ENCODE data around the gene CCDC12.

Gene CCDC12

GRCh38 chr3:47016086-47016933 is 39.8 kb upstream of the CCDC12 start:
- no peak overlapping the region for H3K4ac ChIP-seq (ENCODE audit: low read depth in 1 of 2, low read length in 2 of 2)
- no peak overlapping the region for H3K14ac ChIP-seq (ENCODE audit: low read length in 2 of 2)
- H2BK120ac ChIP-seq (ENCODE audit: low read depth, low read length): no peak overlapping the region
- DNase-seq: no peak
- peak overlapping the region; percentile 64 for H3K27ac ChIP-seq (ENCODE audit: low read length, poor library complexity, severe bottlenecking)
- H2AFZ ChIP-seq (ENCODE audit: low read depth, low read length): no peak overlapping the region
- H3K4me1 ChIP-seq (ENCODE audit: control insufficient read depth, insufficient read depth, low read depth, low read length): peaks cover 24% of the 10 kb centered on the region
- H3K79me1 ChIP-seq (replicated peaks; ENCODE audit: low read length, poor library complexity, severe bottlenecking): peaks cover 33% of the 10 kb centered on the region
- H2BK15ac ChIP-seq (ENCODE audit: low read depth, poor library complexity, severe bottlenecking): no peak overlapping the region
- H3K4me3 ChIP-seq (ENCODE audit: insufficient read depth in 1 of 2, low read depth in 1 of 2, low read length in 2 of 2): no peak overlapping the region
- WGBS: 100% methylated on average over 3 of the region's 4 CpGs
- peak overlapping the region; percentile 29 for H3K9ac ChIP-seq (ENCODE audit: low read length)
- H2BK5ac ChIP-seq (ENCODE audit: low read depth, low read length, poor library complexity, severe bottlenecking): no peak overlapping the region
- H3K36me3 ChIP-seq (ENCODE audit: control insufficient read depth in 1 of 2, insufficient read depth in 2 of 2, low read depth in 1 of 2, low read length in 2 of 2): peaks cover 29 to 66% of the 10 kb centered on the region in 2 experiments
- H4K91ac ChIP-seq (ENCODE audit: low read length): no peak overlapping the region
- H3K23ac ChIP-seq (ENCODE audit: low read length in 2 of 2): no peak overlapping the region
- H4K8ac ChIP-seq (ENCODE audit: low read length): no peak overlapping the region
- no peak overlapping the region for H3K4me2 ChIP-seq (ENCODE audit: low read length, poor library complexity, severe bottlenecking)
- H3K18ac ChIP-seq (ENCODE audit: low read depth in 1 of 2, low read length in 2 of 2): peak overlapping the region in 1 of 2 experiments; percentile 28
- no peak overlapping the region for H2BK12ac ChIP-seq (ENCODE audit: low read length in 2 of 2)
- no peak overlapping the region for H2AK5ac ChIP-seq (ENCODE audit: low read length, severe bottlenecking)
- no peaks in the 10 kb centered on the region for H3K9me3 ChIP-seq (ENCODE audit: control insufficient read depth, low read length)
- no peaks in the 10 kb centered on the region for H3K27me3 ChIP-seq (ENCODE audit: control insufficient read depth in 1 of 2, insufficient read depth in 1 of 2, low read length in 2 of 2)

- Histone ChIP-seq H3K18ac (ENCODE audit: low read depth in 1 of 2, low read length in 2 of 2) (no peak overlapping the region), H3K9ac (ENCODE audit: low read length) (no peak overlapping the region), H3K4me2 (ENCODE audit: low read length, poor library complexity, severe bottlenecking) (no peak overlapping the region), H3K4me3 (ENCODE audit: insufficient read depth in 1 of 2, low read depth in 1 of 2, low read length in 2 of 2) (no peak overlapping the region), H2AFZ (ENCODE audit: low read depth, low read length) (no peak overlapping the region), H2BK15ac (ENCODE audit: low read depth, poor library complexity, severe bottlenecking) (no peak overlapping the region), H3K79me1 (replicated peaks; ENCODE audit: low read length, poor library complexity, severe bottlenecking) (peaks cover 26% of the 10 kb centered on the region), H4K8ac (ENCODE audit: low read length) (no peak overlapping the region), H4K91ac (ENCODE audit: low read length) (no peak overlapping the region), H3K9me3 (ENCODE audit: control insufficient read depth, low read length) (no peaks in the 10 kb centered on the region), H2BK12ac (ENCODE audit: low read length in 2 of 2) (no peak overlapping the region), H2BK120ac (ENCODE audit: low read depth, low read length) (no peak overlapping the region), H3K4ac (ENCODE audit: low read depth in 1 of 2, low read length in 2 of 2) (no peak overlapping the region), H3K23ac (ENCODE audit: low read length in 2 of 2) (peak overlapping the region in 1 of 2 experiments; percentile 50), H3K27ac (ENCODE audit: low read length, poor library complexity, severe bottlenecking) (no peak overlapping the region), H3K4me1 (ENCODE audit: control insufficient read depth, insufficient read depth, low read depth, low read length) (peaks cover 25% of the 10 kb centered on the region), H3K36me3 (ENCODE audit: control insufficient read depth in 1 of 2, insufficient read depth in 2 of 2, low read depth in 1 of 2, low read length in 2 of 2) (peaks cover 39 to 61% of the 10 kb centered on the region in 2 experiments), H3K14ac (ENCODE audit: low read length in 2 of 2) (no peak overlapping the region), H3K27me3 (ENCODE audit: control insufficient read depth in 1 of 2, insufficient read depth in 1 of 2, low read length in 2 of 2) (no peaks in the 10 kb centered on the region), H2AK5ac (ENCODE audit: low read length, severe bottlenecking) (no peak overlapping the region), H2BK5ac (ENCODE audit: low read depth, low read length, poor library complexity, severe bottlenecking) (no peak overlapping the region)
- DNase-seq: no peak
Observed at GRCh38 chr3:47015151-47015550, 38.6 kb upstream of the CCDC12 start.

GRCh38 chr3:47014036-47014435 is 37.5 kb upstream of the CCDC12 start:
- no peak overlapping the region for H3K4ac ChIP-seq (ENCODE audit: low read depth in 1 of 2, low read length in 2 of 2)
- no peak overlapping the region for H2AFZ ChIP-seq (ENCODE audit: low read depth, low read length)
- no peak overlapping the region for H2BK120ac ChIP-seq (ENCODE audit: low read depth, low read length)
- H2BK15ac ChIP-seq (ENCODE audit: low read depth, poor library complexity, severe bottlenecking): no peak overlapping the region
- no peak overlapping the region for H3K14ac ChIP-seq (ENCODE audit: low read length in 2 of 2)
- H3K4me2 ChIP-seq (ENCODE audit: low read length, poor library complexity, severe bottlenecking): no peak overlapping the region
- peaks cover 47 to 50% of the 10 kb centered on the region in 2 experiments for H3K36me3 ChIP-seq (ENCODE audit: control insufficient read depth in 1 of 2, insufficient read depth in 2 of 2, low read depth in 1 of 2, low read length in 2 of 2)
- no peak for DNase-seq
- H3K23ac ChIP-seq (ENCODE audit: low read length in 2 of 2): no peak overlapping the region
- H2BK5ac ChIP-seq (ENCODE audit: low read depth, low read length, poor library complexity, severe bottlenecking): no peak overlapping the region
- H3K27ac ChIP-seq (ENCODE audit: low read length, poor library complexity, severe bottlenecking): no peak overlapping the region
- no peak overlapping the region for H3K4me3 ChIP-seq (ENCODE audit: insufficient read depth in 1 of 2, low read depth in 1 of 2, low read length in 2 of 2)
- H3K79me1 ChIP-seq (replicated peaks; ENCODE audit: low read length, poor library complexity, severe bottlenecking): peaks cover 17% of the 10 kb centered on the region
- H3K9me3 ChIP-seq (ENCODE audit: control insufficient read depth, low read length): no peaks in the 10 kb centered on the region
- no peak overlapping the region for H2BK12ac ChIP-seq (ENCODE audit: low read length in 2 of 2)
- H4K8ac ChIP-seq (ENCODE audit: low read length): no peak overlapping the region
- H3K27me3 ChIP-seq (ENCODE audit: control insufficient read depth in 1 of 2, insufficient read depth in 1 of 2, low read length in 2 of 2): no peaks in the 10 kb centered on the region
- H2AK5ac ChIP-seq (ENCODE audit: low read length, severe bottlenecking): no peak overlapping the region
- H4K91ac ChIP-seq (ENCODE audit: low read length): no peak overlapping the region
- no peak overlapping the region for H3K18ac ChIP-seq (ENCODE audit: low read depth in 1 of 2, low read length in 2 of 2)
- H3K4me1 ChIP-seq (ENCODE audit: control insufficient read depth, insufficient read depth, low read depth, low read length): peaks cover 33% of the 10 kb centered on the region
- H3K9ac ChIP-seq (ENCODE audit: low read length): no peak overlapping the region

- H2AK5ac ChIP-seq (ENCODE audit: low read length, severe bottlenecking): no peak overlapping the region
- no peak overlapping the region for H4K91ac ChIP-seq (ENCODE audit: low read length)
- H3K9ac ChIP-seq (ENCODE audit: low read length): no peak overlapping the region
- H3K4me2 ChIP-seq (ENCODE audit: low read length, poor library complexity, severe bottlenecking): no peak overlapping the region
- no peak overlapping the region for H4K8ac ChIP-seq (ENCODE audit: low read length)
- peaks cover 17% of the 10 kb centered on the region for H3K79me1 ChIP-seq (replicated peaks; ENCODE audit: low read length, poor library complexity, severe bottlenecking)
- H2BK120ac ChIP-seq (ENCODE audit: low read depth, low read length): no peak overlapping the region
- no peak overlapping the region for H3K27ac ChIP-seq (ENCODE audit: low read length, poor library complexity, severe bottlenecking)
- no peak overlapping the region for H3K14ac ChIP-seq (ENCODE audit: low read length in 2 of 2)
- no peak overlapping the region for H2BK12ac ChIP-seq (ENCODE audit: low read length in 2 of 2)
- no peaks in the 10 kb centered on the region for H3K27me3 ChIP-seq (ENCODE audit: control insufficient read depth in 1 of 2, insufficient read depth in 1 of 2, low read length in 2 of 2)
- peaks cover 42 to 52% of the 10 kb centered on the region in 2 experiments for H3K36me3 ChIP-seq (ENCODE audit: control insufficient read depth in 1 of 2, insufficient read depth in 2 of 2, low read depth in 1 of 2, low read length in 2 of 2)
- WGBS: 97% methylated on average over 2 of the region's 3 CpGs
- H2BK5ac ChIP-seq (ENCODE audit: low read depth, low read length, poor library complexity, severe bottlenecking): no peak overlapping the region
- no peaks in the 10 kb centered on the region for H3K9me3 ChIP-seq (ENCODE audit: control insufficient read depth, low read length)
- H2BK15ac ChIP-seq (ENCODE audit: low read depth, poor library complexity, severe bottlenecking): no peak overlapping the region
- H3K4ac ChIP-seq (ENCODE audit: low read depth in 1 of 2, low read length in 2 of 2): no peak overlapping the region
- H3K4me3 ChIP-seq (ENCODE audit: insufficient read depth in 1 of 2, low read depth in 1 of 2, low read length in 2 of 2): no peak overlapping the region
- no peak for DNase-seq
- H2AFZ ChIP-seq (ENCODE audit: low read depth, low read length): no peak overlapping the region
- peaks cover 36% of the 10 kb centered on the region for H3K4me1 ChIP-seq (ENCODE audit: control insufficient read depth, insufficient read depth, low read depth, low read length)
- H3K23ac ChIP-seq (ENCODE audit: low read length in 2 of 2): no peak overlapping the region
- no peak overlapping the region for H3K18ac ChIP-seq (ENCODE audit: low read depth in 1 of 2, low read length in 2 of 2)
Observed at GRCh38 chr3:47013231-47013630, 36.7 kb upstream of the CCDC12 start.
